Coronary artery (tissue), 2 donors: ENCODE results near the gene SMCP.
A peak's percentile ranks its signal among the peaks of the same experiment; 100 is the strongest.

Experiments used
- DNase-seq: peaks from one replicate; pipeline ENCODE4 v3.0.0-alpha.2; 2017; ENCODE audit warnings: low spot score
- H3K27ac ChIP-seq, 2 donors: fragments of 200-600 bp; sonication (generic); one replicate each; pipeline ENCODE4 v1.5.1; 2016 to 2019
- H3K4me3 ChIP-seq: fragments of 200-600 bp; sonication (generic); 2 replicates; pipeline ENCODE4 v1.5.1; 2016; ENCODE audit warnings: mild to moderate bottlenecking, moderate library complexity
- TF ChIP-seq, protein P1 (sequence below): fragments of 200-600 bp; sonication (generic); IDR thresholded peaks from one replicate; pipeline ENCODE4 v1.5.1; 2019; ENCODE audit warnings: antibody characterized with exemption

The SMCP gene

DNA sequence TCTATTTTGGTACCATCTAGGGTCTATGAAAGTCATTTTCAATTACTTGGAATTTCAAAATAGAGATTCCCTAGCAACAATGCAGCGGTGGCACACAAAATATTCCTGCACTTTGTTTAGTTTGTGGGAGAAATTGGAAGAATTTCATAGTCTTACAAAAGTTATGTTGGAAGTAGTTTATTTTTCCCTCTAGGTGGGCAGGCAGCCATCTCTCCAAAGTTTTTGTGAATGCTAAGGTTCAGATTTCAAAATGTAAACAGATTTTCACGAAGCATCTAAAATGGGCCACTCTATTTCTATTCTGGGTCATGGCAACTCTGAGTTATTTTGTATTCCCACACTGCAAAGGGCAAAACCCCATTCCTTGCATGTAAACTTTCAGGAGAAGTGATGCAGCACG, 8.0 kb downstream of the SMCP start:
- Histone ChIP-seq H3K4me3 (no peak overlapping the region), H3K27ac (peak overlapping the region in 1 of 2 donors; percentile 36)
- TF ChIP-seq, protein P1, sequence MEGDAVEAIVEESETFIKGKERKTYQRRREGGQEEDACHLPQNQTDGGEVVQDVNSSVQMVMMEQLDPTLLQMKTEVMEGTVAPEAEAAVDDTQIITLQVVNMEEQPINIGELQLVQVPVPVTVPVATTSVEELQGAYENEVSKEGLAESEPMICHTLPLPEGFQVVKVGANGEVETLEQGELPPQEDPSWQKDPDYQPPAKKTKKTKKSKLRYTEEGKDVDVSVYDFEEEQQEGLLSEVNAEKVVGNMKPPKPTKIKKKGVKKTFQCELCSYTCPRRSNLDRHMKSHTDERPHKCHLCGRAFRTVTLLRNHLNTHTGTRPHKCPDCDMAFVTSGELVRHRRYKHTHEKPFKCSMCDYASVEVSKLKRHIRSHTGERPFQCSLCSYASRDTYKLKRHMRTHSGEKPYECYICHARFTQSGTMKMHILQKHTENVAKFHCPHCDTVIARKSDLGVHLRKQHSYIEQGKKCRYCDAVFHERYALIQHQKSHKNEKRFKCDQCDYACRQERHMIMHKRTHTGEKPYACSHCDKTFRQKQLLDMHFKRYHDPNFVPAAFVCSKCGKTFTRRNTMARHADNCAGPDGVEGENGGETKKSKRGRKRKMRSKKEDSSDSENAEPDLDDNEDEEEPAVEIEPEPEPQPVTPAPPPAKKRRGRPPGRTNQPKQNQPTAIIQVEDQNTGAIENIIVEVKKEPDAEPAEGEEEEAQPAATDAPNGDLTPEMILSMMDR, result no peak
- DNase-seq, result no peak

DNA sequence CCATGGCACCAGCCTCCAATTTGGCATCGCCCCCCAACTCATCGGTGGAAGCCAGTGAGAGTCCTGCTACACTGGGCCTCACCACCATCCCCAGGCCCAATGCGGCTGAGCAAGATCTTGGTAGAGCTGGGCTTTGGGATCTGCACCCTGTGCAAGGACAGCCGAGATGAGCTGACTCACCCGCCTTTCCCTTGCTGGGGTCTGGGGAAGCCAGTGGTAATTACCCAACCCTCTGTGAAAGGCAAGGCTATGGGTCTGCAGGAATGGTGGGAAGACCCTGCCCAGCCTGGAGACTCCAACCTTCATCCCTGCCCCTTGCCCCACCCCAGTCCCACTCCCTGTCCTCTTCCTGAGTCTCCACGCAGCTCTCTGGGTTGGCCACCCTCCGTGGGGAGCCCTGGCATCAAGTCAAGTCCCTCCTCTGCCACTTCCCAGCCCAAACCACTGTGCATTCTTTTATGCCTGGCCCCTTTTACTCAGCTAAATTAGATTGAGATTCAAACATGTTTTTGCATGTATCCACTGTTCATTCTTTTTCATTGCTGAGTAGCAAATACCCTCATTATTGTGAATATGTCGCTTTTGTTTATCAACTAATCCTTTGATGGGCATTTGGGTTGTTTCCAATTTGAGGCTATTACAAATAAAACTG, 8.8 kb downstream of the SMCP start:
- TF ChIP-seq, protein P1, result no peak
- Histone ChIP-seq H3K27ac (peak overlapping the region in 1 of 2 donors; percentile 36), H3K4me3 (no peak overlapping the region)
- DNase-seq, result no peak

DNA sequence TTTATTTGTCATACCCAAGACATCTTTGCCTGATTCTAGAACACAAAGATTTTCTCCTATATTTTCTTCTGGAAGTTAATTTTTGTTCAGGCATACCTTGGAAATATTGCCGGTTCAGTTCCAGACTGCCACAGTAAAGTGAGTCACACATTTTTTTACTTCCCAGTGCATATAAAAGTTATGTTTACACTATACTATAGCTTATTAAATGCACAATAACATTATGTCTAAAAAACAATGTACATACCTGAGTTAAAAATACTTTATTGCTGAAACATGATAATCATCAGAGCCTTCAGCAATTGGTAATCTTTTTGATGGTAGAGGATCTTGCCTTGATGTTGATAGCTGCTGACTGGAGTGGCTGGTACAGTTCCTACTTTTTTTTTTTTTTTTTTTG, 10.0 kb downstream of the SMCP start:
- DNase-seq, result no peak
- TF ChIP-seq, protein P1, result no peak
- Histone ChIP-seq H3K4me3 (no peak overlapping the region), H3K27ac (no peak overlapping the region)

DNA sequence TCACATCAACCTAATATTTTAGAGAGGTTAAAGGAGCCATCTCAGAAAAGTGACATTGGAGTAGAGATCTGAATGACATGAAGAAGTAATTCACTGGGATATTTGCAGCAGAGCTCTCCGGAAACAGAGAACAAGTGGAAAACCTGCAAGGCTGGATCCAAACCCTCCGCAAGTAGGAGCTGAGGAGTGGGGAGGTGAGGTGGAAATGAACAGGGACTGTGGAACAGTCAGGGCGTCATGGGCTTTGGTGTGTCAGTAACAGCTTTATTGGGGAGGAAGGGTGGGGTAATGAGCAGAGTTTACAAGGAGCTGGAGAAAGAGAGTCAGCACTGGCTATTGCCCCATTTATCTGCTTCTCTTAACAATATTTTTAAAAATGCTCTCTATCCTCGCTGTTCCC, 20.9 kb downstream of the SMCP start:
- TF ChIP-seq, protein P1, result no peak
- H3K27ac ChIP-seq, result no peak overlapping the region
- H3K4me3 ChIP-seq, result no peak overlapping the region
- DNase-seq, result no peak

DNA sequence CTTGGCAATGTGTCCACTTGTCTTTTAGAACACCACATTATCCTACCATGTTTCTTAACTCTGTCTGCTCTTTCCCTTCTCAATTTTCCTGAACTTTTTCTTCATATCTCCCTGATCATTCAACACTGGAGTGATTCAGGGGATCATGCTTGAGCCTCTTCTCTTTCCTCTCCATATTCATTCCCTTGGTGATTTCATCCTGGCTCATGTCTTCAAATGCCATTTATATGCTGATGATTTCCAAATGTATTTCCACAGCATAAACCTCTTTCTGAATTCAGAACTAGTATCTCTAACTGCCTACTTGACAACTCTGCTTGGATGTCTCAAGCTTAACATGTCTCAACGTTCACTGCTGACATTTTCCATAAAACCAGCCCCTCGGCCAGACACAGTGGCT, 21.8 kb downstream of the SMCP start:
- H3K4me3 ChIP-seq, result no peak overlapping the region
- TF ChIP-seq, protein P1, result no peak
- no peak for DNase-seq
- no peak overlapping the region for H3K27ac ChIP-seq

DNA sequence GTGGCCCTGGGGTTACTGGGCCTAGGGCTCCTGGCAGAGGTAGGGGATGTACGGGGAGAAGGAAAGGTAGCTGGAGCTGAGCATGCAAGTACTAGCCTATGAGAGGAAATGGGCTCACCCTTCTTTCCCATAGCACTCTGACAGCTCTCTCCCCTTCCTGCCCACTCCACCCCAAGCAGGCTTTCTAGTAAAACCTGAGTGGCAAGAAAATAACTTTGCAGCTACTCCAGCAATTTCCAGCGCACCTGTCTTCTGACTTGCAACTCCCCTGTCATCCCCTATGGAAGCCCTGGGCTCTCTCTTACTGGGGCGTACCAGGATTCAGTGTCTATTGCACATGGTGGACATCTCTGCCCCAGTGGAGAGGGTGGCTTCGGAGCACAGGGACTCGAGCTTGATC, 23.5 kb downstream of the SMCP start:
- H3K27ac ChIP-seq, result no peak overlapping the region
- no peak for DNase-seq
- TF ChIP-seq, protein P1, result no peak
- H3K4me3 ChIP-seq, result no peak overlapping the region

DNA sequence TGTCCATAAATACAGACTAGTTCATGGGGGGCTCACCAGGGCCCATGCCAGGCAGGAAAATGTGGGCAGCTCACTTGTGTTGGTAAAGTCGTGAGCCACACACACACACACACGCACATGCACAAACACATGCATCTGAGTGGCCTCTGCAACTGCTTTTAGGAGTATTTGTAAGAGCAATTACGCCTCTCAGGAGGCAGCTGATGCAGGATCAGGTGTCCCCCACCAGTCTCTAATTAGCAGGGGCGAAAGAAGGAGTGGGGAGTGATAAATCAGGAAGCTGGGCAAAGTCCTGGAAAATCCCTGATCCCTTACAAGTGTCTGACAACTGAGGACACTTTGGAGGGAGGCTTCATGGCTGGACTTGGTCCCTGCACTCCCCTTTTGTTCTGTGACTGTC, 24.5 kb downstream of the SMCP start:
- DNase-seq, result no peak
- no peak overlapping the region for H3K4me3 ChIP-seq
- no peak overlapping the region for H3K27ac ChIP-seq
- TF ChIP-seq, protein P1, result no peak
